HG03280 (cell line): ENCODE results near the gene FMO5.
"Not testable (repeated sequence)": the region's sequence is repeated elsewhere in the genome, so short reads cannot be mapped to it uniquely, and the experiment has no call there.

Source experiments
- ATAC-seq: cut with Tn5 transposase; IDR thresholded peaks from one replicate; pipeline ENCODE4 v1.9.1; 2021; ENCODE audit warnings: mild to moderate bottlenecking, moderate library complexity; ENCODE audit not compliant: unreplicated experiment

Gene FMO5

GRCh38 chr1:147207192-147207591, 17.9 kb downstream of the FMO5 start:
- no peak for ATAC-seq

GRCh38 chr1:147204080-147204479, 21.1 kb downstream of the FMO5 start:
- no peak for ATAC-seq

GRCh38 chr1:147202576-147202975, 22.6 kb downstream of the FMO5 start:
- ATAC-seq, result no peak

DNA sequence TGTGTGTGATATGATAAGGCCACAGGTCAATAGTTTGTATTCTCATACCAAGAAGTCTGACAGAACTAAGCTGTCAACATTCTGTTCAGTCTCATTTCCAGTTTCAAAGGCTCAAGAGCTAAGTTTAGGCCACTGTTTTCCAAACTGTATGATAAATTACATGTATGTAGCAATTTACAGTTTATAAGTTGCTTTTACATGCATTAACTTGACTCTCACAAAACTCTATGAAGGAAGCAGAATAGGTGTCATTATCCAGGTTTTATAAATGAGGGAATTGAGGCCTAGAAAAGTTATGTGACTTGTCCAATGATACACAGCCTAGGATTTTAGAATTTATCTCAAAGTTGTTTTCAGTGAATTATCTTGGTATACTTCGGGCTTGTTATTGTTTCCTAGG, 23.4 kb downstream of the FMO5 start:
- no peak for ATAC-seq

DNA sequence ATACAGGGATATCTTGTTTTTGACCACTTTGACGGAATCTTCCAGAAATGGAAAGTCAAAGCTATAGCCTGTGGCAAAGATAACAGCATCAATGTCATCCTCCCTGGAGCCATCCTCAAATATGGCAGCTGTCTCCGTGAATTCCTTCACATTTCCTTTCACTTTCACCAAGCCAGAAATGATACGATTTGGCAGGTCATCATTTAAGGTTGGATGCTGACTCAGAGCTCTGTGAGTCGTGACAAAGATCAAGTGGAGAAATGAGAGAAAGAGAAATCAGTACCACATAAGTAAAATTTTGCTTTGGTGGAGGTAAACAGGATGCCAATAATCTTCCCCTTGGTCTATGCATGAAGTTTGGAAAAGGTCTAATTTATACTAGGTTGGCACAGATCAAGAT, 23.9 kb downstream of the FMO5 start:
- no peak for ATAC-seq

DNA sequence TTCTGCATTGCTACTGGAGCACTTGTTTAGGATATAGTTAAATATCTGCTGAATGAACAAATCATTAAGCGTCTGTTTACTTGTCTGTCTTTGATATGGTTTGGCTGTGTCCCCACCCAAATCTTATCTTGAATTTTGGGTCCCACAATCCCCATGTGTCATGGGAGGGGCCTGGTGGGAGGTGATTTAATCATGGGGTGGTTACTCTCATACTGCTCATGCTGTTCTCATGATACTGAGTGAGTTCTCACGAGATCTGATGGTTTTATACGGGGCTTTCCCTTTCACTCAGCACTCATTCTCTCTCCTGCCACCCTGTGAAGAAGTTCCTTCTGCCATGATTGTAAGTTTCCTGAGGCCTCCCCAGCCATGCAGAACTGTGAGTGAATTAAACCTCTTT, 27.8 kb downstream of the FMO5 start:
- not testable (repeated sequence) for ATAC-seq

GRCh38 chr1:147189514-147189913, 35.6 kb downstream of the FMO5 start:
- ATAC-seq, result no peak

GRCh38 chr1:147185432-147185831, 39.7 kb downstream of the FMO5 start:
- no peak for ATAC-seq

DNA sequence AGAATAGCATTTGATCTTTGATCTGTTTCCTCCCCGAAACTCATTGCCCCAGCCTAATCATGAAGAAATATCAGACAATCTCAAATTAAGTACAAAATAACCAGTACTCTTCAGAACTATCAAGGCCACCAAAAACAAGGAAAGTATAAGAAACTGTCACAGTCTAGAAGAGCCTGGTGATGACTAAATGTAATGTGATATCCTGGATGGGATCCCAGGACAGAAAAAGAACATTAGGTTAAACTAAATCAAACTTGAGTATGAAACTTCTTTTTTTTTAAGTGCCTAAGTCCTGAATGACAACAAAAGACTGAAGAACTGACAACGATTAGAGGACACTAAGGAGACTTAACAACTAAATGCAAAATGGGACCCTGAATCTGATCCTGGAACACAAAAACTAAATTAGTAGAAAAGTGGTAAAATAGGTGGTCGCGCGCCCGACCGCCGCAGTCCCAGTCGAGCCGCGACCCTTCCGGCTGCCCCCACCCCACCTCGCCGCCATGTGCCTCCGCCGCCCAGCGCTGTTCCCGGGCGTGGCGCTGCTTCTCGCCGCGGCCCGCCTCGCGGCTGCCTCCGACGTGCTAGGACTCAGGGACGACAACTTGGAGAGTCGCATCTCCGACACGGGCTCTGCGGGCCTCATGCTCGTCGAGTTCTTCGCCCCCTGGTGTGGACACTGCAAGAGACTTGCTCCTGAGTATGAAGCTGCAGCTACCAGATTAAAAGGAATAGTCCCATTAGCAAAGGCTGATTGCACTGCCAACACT, 47.3 kb downstream of the FMO5 start:
- no peak for ATAC-seq

DNA sequence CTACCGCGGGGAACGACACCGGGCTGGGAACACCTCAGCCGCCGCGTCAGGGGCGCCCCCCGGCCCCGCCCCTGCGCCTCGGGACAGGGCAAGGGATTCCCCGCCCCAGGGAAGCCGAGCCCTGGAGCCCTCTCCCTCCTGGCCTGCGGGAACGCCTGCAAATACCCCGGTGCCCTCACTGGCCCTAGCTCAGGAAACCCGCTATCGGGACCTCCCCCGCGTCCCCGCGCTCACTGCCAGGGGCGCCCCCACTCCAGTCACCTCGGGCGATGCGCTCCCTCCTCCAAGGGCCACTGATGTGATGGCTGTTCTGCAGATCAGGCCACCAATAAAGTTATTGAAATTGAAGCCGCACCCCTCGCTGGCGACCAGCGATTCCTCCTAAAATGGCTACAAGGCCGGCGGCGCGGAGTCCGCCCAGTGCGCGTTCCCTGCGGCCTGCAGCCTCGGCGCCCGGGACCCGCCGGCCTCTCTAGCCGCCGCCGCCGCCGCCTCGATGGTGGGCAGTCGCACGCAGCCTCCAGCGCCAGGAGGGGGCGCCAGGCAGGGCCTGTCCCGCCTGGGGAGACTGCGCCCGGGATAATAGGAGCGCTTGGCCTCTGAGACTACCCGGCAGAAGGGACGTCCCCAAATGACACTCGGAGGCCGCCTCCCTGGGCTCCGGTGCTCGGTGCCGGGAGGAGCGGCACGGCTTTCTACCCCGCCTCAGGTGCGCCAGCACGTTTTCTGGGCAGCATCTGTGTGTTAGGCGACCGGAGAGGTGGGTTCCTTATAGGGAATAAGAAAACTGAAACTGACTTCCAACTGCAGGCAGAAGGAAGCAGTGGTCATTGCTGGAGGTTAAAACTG, 52.7 kb downstream of the FMO5 start, which contains the start of gene PRKAB2:
Gene PRKAB2, minus strand, starts transcription at position 303 of the 849 bp plus-strand sequence. CDS start 326 bp downstream, outside the sequence.
- peak; percentile 86 for ATAC-seq

GRCh38 chr1:147171399-147172167, 53.6 kb downstream of the FMO5 start:
- no peak for ATAC-seq

DNA sequence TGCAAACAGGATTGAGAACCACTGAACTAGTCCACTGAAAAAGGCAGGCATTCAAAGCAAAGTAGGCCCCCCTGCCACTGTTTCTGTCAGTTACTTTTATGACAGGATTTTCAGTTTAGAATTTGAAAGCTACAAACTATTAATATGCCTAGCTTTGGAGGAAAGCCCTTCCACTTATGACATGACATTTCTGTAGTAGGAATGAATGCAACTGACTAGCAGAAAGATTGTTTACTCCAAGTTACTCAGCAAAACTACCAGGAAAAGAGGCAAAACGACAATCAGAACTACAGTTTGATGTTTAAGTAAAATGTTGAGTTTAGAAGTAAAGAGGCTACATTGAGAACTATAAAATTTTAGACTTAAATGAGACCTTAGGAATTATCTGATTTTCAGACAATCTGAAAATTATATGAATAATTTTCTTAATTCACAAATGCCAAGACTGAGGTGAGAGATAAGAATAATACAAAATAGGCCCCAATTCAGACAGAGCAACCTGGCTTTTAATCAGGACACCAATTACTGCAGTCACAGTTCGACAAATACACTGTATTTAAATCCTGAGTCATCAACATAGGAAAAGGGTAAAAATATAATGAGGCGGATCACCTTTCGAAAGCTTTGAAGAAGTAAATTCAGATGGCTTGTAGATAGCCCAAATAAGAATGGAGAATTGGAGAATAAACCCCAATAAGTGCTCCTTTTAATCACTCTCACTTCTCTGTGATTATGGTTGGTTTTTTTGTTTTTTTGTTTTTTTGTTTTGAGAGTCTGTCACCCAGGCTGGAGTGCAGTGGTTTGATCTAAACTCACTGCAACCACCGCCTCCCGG, 55.1 kb downstream of the FMO5 start:
- no peak for ATAC-seq

DNA sequence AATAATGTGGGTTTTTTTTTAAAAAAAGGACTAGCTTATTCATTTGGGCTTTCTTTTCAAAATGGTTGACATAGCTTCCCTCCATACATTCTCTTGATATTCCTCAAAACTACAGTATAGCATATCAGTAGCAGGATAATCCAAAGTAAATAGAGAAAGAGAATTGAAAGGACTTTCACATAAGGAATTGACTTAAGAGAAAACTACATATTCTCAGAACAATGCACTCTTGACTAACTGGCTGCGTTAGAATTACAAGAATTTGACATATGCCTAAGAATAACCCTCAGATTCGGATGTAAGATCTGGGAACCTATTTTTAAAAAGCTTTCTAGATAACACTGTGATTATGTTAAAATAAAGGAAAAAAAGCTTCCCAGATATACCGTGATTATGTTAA, 56.0 kb downstream of the FMO5 start:
- no peak for ATAC-seq

DNA sequence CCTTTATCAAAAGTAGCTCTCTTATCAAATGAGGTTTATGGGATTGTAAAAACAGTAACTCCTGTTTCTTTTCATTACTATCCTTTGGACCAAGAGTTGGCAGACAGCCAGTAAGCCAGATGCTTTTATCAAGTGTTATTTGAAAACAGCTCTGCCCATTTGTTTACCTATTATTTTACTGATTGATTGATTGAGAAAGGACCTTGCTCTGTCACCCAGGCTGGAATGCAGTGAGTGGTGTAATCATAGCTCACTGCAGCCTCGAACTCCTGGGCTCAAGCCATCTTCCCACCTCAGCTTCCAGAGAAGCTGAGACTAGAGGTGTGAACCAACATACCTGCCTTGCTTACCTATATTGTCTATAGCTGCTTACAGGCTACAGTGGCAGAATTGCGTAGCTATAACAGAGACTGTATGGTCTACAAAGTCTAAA, 56.5 kb downstream of the FMO5 start:
- no peak for ATAC-seq

- no peak for ATAC-seq
Measured at GRCh38 chr1:147167365-147167764, 57.8 kb downstream of the FMO5 start.

- no peak for ATAC-seq
Measured at GRCh38 chr1:147163019-147163418, 62.1 kb downstream of the FMO5 start.

DNA sequence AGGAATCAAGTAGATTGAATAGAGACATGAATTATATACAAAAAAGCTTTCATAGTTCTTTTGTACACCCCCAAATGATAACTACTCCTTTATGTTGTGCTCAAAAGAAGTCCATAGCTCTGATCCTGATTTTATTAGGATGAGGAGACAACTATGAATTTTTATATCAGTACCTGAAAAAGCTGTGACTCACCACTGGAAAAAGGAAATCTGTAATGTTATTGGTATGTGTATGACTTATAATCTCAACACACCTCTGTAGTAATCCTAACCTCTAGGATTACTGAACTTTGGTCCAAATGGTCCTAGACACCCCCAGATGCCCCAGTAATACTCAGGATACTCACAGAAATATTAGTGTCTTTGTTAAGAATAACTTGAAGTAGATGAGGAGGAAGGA, 63.0 kb downstream of the FMO5 start:
- no peak for ATAC-seq

DNA sequence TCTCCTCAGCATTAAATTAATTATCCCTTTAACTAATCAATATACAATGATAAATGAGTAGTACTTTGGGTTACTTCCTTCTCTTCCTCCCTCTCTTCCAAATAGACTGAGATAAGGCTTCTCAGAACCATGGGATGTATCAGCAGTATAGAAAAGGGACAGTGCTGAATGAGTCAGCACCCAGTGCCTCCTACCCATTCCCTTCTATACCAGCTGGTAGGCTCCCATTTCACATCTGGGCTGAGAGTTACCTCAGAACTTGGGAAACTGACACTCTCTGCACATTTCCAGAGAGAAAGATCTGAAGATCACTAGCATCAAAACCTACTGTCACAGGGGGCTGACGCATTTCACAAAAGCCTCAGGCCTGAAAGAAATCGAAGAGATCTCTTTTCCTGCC, 68.0 kb downstream of the FMO5 start:
- not testable (repeated sequence) for ATAC-seq

DNA sequence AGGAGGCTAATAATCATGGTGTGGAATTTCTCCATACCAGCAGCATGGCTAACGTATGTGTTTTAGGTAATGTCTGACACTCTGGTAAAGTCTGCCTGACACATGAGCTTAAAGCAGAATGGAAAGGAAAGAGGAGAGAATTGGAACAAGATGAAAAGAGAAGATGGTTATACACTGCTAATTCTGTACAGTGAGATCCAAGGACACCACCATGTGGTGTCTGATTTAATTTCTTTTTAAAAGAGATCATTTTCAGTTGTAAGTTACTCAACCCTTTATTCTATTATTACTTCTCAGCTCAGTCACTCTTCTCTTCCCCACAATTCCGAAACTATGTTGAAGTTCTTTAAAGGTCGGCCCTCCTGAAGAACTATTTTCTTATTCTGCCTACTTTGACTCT, 68.5 kb downstream of the FMO5 start:
- no peak for ATAC-seq

DNA sequence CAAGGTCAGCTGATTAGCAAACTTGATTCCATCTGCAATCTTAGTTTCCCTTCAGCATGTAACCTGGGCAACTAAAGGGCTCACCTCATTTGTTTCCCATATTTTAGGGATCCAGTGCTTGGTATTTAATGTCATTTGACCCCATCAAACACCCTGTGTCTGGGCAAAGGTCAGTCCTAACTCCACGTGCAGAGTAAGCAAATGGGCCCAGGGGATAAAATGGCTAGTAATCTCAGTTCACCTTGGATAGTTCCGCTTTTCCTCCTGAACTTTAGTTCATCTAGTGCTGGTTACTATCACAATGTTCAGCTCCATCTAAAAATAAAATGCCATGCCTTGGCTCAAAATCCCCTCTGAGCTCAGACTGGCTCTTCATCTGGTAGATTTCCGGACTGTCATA, 72.4 kb downstream of the FMO5 start:
- no peak for ATAC-seq
